Activated CD8-positive, alpha-beta memory T cell treated with anti-CD3 and anti-CD28 coated beads, Interleukin-2, amount 50 U/mL, for 4 hours (primary cell): Measurements from ENCODE around the gene ZNF157.
"Not testable (repeated sequence)": the region's sequence is repeated elsewhere in the genome, so short reads cannot be mapped to it uniquely, and the experiment has no call there.

ENCODE experiments used
- DNase-seq: peaks from one replicate; pipeline ENCODE4 v3.0.0-alpha.2; 2020

Gene ZNF157

DNA sequence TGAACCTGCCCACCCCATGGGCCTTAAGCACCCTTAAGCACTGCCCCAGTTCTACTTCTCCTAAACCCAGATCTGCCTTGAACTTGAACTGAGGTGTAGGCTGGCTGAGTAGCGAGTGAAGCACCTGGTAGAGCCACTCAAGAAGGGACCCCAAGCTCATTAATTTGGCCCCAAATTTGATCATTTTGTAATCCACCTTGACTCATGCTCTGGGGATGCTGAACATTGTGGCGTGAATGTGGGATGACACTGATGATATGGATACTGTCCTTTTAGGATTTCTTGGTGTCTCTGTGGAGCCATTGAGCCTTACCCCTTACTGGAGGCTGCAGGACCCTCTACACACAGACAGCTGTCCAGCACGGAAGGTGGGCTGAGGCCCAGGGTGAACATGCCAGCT lies at the start of gene ZNF157:
Gene ZNF157, plus strand, starts transcription at position 301 of the 400 bp plus-strand sequence. Its CDS starts 91 bp downstream, at position 392.
- DNase-seq, result no peak

DNA sequence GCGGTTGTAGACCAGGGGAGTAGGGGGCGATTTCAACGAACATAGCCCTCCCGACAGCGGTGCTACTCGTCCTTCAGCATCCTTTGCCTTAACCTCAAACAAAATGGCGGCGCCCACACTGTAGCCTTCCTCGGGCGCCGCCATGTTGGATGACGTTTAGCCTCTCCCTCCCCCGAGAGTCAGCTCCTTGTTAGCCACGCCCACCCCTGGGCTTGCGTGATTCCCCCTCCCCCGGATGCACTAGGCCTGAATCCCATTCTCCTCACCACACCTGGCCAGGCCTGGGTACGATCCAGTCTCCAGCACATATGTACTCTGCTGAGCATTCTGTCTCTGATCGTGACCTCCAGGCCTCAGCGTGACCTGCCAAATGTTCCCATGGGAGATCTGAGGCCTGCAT lies 49.0 kb upstream of the ZNF157 start:
- DNase-seq, result no peak

DNA sequence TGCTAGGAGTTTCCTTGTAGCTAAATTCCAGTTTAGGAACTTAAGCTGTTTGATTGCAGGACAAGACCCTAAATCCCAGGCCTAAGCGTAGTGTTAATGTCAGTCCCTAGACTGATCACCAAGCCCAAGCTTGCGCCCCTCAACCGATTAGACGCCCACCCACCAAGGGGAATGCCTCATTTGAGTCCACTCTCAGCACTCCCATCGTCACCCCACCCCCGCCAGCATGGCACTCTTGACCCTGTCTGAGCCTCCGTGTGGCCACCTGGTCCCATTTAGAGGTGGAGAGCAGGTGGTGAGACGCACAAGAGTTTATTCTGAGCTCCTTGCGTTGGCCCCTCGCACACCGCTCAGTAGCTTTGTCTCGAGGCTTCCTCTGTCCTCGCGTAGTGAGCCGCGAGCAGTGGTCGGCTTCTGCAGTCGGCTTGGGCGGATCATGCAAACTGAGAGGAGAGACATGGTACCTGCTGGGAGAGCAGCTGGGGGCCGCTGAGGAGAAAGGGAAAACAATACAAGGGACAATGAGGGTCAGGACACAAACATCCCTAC lies 48.5 kb upstream of the ZNF157 start:
- DNase-seq, result no peak

DNA sequence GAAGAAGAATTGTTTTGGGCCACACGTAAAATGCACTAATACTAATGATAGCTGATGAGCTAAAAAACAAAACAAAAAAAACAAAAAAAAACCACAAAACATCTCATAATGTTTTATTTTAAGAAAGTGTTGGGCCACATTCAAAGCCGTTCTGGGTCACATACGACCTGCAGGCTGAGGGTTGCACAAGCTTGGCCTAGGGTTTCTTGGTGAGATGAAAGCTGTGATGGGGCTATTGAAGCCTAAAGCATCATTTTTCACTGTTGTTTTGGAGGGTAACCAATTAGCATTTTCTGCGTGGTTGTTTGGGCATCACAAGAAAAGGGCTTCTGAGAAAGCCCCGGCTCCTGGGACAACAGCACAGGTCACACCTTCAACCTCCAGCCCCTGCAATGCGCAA lies 42.5 kb upstream of the ZNF157 start:
- no peak for DNase-seq

DNA sequence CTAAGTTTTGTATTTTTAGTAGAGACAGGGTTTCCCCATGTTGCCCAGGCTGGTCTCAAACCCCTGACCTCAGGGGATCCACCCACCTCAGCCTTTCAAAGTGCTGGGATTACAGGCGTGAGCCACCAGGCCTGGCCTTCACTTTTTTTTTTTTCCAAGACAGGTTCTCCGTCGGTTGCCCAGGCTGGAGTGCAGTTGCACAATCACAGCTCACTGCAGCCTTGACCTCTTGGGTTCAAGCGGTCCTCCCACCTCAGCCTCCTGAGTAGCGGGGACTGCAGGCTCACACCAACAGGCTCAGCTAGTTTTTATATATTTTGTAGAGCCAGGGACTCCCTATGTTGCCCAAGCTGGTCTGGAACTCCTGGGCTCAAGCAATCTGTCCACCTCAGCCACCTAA lies 37.6 kb upstream of the ZNF157 start:
- DNase-seq, result not testable (repeated sequence)

DNA sequence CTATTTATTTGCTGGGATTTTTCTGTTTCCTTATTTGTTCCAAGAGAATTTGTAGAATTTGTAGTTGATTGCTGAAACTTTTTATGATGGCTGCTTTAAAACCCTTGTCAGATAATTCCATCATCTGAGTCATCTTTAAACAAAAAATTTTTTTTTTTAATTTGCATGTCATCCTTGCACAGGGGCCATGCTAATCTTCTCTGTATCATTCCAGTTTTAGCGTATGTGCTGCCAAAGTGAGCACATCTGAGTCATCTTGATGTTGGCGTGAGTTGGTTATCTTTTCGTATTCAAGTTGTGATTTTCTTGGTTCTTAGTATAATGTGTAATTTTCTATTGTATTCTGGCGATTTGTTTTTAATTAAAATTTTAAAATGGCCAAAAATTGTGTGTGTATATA lies 18.7 kb upstream of the ZNF157 start:
- no peak for DNase-seq

DNA sequence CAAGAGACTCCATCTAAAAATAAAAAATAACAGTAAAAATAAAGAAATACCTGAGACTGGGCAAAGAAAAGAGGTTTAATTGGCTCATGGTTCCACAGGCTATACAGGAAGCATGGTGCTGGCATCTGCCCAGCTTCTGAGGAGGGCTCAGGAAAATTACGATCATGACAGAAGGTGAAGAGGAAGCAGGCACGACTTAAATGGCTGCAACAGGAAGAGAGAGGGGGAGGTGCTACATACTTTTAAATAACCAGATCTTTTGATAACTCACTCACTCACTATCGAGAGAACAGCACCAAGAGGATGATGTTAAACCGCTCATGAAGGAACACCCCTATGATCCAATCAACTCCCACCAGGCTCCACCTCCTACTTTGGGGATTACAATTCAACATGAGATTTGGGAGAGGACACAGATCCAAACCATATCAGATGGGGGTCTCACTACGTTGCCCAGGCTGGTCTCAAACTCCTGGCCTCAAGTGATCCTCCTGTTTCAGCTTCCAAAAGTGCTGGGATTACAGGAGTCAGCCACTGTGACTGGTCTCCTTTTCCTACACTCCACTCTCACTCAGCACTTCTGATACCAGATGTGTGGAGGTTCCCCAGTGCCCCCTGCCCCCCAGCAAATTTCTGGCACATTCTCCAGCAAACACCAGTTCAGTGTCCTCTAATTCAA lies 11.9 kb upstream of the ZNF157 start:
- peak; percentile 22 for DNase-seq

DNA sequence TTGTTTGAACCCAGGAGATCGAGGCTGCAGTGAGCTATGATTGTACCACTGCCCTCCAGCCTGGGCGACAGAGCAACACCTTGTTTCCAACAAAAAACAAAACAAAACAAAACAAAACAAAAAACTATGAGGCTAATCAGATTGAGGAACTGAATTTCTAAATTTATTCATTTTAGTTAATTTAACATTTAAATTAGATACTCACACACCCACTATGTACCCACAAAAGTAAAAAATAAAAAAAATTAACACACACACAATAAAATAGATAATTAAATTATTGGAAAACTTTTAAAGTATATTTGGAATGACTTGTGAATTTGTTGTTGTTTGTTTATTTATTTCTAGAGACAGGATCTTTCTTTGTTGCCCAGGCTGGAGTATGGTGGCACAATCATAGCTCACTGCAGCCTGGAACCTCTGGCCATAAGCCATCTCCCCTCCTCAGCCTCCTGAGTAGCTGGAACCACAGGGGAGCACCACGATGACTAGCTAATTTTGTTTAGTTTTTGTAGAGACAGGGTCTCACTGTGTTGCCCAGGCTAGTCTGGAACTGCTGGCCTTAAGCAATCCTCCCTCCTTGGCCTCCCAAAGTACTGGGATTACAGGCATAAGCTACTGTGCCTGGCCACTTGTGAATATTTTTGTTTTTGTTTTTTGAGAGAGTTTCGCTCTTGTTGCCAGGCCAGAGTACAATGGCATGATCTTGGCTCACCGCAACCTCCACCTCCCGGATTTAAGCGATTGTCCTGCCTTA lies 9.8 kb upstream of the ZNF157 start:
- DNase-seq, result no peak

DNA sequence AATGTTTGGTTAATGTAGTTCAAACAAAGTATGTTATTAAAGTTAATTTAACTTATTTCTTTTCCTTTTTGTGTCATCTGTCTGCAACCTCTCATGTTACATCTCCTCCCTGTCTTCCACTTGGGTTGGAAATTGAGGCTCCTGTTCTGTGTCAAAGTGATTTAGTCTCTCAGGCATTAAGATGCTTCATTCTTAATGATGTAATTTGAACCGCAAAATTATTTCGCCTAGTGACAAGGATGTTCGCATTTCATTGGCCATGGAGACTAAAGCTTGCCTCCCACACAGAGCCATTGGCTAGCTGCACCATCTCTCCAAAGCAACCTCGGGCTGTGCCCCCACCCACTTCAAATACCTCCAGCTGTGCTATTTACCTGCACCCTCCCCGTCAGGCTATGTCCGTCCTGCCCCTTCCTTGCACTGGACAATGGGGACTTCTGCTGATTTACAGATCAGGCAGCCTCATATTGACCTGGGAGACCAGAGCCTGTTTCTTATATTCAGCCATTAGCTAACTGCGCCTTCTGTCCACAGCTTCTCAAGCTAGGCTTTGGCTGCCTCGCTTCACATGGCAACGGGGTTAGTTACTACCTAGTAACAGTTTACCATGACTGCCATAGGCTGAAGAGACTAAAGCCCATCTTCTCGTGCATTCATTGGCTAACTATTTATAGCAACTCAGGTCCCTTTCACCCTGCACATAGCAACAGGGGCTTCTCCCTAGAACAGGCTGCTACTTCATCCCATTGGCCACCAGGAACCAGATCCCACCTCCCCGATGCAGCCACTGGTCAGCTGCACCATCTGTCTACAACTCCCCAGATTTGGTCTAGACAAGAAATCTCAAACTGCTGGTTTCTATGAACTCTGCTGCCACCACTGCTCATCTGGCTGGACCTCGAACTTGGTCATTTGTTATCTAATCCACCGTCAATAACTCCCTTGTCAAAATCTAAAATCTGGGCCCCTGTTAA lies 8.6 kb upstream of the ZNF157 start:
- peak; percentile 25 for DNase-seq

DNA sequence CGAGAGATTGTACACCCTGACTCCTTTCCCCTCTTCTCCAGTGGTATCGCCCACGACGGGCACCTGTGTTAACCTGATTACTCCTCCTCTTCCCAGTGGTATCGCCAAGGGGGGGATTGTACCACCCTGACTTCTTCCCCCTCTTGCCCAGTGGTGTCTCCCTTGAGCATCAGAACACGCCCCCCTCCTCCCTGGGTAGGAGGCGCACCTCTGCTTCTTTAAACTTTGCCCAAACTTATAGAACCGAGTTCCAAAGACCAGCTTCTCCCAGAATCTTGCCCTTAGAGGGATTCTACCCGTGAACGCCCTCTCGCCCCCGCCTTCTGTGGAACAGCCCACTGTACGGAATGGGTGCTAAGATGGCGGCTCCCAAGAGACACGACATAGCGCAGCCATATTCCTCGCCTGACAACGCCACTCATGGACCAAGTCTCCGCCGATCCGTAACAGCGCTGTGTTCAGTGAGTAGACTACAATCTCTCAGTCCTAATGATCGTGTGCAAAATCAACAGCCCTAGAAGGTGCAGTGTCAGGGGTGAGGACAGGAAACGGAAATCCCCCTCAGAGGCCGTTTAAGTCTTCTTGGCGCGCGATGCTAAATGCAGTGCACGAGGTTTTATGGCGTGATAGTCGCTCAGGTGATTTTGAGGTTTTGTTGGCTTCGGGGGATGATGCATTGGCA lies 4.2 kb upstream of the ZNF157 start:
- DNase-seq, result peak; percentile 69

DNA sequence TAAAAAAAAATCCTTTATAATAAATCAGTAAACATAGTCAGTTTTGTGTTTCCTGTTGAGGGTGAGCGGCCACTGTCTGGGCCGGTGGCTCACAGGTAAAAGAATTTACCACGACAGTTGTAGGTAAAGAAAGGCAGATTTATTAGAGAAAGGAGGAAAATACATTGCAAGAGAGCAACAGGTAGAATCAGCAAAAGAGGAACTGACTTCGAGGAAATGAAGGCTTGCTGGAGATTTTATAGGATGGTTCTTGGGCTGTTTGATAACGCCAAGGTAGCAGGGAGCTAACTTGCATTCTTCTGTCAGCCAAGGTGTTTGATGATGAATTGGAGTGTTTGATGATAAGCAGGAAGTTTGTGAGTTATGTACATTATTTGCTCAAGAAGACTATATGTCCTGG lies 2.8 kb downstream of the ZNF157 start:
- no peak for DNase-seq

DNA sequence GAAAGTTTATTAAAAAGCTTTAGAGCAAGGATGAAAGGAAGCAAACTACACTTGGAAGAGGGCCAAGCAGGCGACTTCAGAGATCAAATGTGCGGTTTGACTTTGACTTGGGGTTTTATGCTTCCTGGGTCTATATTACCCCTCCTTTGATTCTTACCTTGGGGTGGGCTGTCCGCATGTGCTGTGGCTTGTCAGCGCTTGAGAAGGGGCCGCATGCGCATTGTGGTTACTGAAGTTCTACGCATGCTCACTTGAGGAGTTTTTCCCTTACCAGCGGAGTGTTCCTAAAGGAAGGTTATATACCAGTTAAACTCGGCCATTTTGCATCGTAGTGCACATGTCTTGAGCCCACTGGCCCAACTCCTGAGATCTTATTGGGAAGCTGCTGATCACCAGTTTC lies 9.9 kb downstream of the ZNF157 start:
- peak; percentile 62 for DNase-seq

DNA sequence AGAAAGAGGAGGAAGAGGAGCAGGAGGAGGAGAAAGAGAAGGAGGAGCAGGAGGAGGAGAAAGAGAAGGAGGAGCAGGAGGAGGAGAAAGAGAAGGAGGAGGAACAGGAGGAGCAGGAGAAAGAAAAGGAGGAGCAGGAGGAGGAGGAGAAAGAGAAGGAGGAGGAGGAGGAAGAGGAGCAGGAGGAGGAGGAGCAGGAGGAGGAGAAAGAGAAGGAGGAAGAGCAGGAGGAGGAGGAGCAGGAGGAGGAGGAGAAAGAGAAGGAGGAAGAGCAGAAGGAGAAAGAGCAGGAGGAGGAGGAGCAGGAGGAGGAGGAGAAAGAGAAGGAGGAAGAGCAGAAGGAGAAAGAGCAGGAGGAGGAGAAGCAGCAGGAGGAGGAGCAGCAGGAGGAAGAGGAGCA lies 10.5 kb downstream of the ZNF157 start:
- DNase-seq, result not testable (repeated sequence)

DNA sequence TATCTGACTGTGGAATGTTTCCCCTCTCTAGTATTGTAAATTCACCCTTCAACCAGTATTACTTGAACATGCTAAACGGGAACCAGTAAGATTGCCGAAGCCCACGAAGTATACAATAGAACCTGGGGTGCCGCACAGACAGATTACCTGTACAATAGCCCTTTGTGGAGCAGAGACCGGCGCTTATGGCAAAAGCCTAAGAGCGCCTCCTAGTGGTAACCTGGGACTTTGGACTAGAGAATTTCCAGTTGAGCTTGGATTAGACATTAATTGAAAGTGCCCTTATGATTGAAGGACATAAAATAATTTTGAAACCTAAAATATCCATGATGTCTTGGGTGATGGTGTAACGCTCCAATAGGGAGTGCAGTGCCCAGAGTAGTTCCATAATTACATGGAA lies 14.1 kb downstream of the ZNF157 start:
- peak; percentile 72 for DNase-seq

DNA sequence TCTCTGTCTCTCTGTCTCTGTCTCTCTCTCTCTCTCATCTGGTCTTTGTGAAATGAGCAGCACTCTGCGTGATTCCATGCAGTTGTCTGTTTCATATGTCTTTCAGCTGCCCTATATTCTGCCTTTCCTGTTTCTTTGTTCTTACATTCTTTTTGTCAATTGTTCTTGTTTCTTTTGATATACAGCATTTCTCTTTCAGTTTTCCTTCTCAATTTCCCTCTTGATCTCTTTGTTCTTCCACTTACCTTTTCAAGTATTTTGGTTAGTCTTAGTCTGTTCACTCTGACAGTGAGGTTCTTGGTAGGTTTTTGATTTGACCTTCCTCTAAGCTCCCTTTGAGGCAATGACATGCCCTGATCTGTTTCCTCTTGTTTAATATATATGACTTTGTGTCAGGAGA lies 20.4 kb downstream of the ZNF157 start:
- no peak for DNase-seq

DNA sequence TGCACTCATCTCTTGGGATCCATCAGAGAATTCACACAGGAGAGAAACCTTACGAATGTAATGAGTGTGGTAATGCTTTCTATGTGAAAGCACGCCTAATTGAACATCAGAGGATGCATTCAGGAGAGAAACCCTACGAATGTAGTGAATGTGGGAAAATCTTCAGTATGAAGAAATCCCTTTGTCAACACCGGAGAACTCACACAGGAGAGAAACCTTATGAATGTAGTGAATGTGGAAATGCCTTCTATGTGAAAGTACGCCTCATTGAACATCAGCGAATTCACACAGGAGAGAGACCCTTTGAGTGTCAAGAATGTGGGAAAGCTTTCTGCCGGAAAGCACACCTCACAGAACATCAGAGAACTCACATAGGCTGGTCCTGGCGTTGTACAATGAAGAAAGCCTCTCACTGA lies 42.8 kb downstream of the ZNF157 start:
- DNase-seq, result no peak

DNA sequence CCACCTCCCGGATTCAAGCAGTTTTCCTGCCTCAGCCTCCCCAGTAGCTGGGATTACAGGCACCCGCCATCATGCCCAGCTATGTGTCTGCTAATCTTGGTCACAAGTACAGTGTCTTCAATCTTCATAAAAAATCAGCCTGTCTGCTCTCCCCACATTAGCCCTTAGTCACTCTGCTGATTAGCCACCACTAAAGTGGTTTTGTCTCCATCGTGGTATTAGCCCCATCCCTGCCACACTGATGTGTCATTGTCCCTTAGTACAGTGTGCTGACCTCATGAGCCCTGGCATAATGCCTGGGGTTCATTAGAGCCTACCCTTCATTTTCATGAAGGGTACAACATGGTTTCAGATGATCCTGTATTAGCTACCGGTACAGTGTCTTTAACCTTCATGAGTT lies 49.9 kb downstream of the ZNF157 start:
- DNase-seq, result no peak

DNA sequence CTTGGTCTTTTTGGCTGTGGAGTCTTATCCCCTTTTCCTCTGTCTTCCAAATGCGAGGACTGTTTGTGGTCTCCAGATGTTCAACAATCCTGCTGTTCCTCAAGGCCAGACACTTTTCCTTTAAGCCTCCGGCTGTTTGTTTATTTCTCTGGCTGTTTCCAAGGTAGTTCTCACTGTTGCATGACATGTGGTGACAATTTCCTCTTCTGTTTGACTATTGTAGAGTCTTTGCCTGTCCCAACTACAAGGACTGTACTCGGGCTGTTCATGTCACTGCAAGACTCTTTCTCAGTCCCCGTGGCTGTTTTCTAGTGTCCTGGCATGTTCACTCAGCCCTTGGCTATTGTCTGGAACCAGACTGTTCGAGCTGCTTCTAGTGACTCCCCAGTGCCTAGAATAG lies 50.6 kb downstream of the ZNF157 start:
- no peak for DNase-seq

DNA sequence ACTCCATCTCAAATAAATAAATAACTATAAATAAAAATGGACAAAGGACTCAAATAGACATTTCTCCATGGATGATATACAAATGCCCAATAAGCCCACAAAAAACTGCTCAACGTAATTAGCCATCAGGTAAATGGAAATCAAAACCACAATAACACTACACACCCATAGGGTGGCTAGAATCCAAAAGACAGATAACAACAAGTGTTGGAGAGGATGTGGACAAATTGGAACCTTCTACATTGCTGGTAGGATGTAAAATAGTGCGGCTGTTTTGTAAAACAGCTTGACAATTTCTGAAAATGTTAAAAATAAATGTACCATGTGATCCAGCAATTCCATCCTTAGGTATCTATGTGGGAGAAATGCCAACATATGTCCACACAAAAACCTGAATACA lies 52.1 kb downstream of the ZNF157 start:
- DNase-seq, result no peak

DNA sequence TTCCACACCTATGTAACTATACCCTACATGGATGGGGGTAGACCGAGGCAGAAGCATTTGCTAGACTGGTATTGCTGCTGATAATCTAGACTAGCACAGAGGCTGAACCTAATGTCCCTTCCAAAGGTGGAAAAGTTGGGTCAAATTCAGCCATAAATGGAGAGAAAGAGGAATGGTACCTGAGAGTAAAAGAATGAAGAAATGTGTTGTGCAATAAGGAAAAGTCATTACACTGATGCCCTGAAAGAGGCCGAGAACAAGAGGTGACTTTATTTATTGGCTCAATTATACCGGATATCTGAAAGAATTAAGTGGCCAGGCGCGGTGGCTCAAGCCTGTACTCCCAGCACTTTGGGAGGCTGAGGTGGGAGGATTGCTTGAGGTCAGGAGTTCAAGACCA lies 60.5 kb downstream of the ZNF157 start:
- DNase-seq, result no peak

DNA sequence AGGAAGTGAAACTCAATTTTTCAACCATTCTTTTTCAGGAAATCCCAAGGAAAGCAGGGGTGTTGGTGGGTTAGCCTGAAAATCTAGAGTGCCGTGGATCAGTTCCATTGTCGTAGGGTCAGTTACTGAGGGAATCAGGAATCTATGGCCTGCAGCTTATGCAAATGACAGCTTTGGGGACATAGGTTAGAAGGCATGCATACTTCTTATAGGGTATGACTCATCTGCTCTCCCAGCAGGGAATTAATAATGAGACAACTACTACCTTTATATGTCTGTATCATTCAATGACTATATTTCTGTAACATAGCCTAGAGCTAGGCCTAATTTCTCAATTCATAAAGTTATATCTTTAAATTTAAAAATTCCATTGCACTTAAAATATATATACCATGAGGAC lies 76.1 kb downstream of the ZNF157 start:
- no peak for DNase-seq

DNA sequence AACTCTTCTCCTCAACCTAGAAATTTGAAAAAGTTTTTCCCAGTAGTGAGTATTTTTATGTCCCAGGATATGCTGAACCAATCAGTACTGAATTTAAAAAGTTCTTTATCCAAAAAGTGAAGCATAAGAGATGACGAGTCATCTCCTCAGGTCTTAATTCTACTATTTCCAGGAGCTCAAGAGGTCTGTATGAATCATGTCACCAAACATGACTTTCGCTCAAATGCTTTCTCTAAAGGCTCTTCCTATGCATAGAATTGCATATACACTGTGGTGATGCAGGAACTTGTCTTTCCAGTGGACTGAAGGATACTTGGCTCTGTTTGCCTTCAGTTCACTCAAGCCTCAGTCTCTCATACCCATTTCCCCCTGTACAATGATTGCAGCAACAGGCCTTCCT lies 76.6 kb downstream of the ZNF157 start:
- DNase-seq, result no peak

DNA sequence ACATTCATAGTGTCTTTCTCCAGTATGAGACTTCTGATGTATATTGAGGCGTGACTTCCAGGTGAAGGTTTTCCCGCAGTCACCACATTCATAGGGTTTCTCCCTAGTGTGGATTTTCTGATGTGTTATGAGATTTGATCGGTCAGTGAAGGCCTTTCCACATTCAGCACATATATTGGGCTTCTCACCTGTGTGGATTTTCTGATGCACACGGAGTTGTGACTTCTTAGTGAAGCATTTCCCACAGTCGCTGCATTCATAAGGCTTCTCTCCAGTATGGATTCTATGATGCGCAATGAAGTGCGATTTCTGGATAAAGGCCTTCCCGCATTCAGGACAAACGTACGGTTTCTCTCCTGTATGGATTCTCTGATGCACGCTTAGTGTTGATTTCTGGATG lies 77.2 kb downstream of the ZNF157 start:
- no peak for DNase-seq
